Activated naive CD4-positive, alpha-beta T cell treated with anti-CD3 and anti-CD28 coated beads, Interleukin-2, amount 10 ng/mL, durations not matched to agents 5 hours and 36 hours (primary cell): Measurements from ENCODE around the gene TAAR9. TPM values are rescaled to one million over a fixed set of nuclear protein-coding genes. Genes with fewer than 3 reads are reported as not detected.

Experiments
- total RNA-seq, 2 experiments: library from RNA; stranded (reverse); gene quantifications; one replicate each; pipeline ENCODE4 v1.2.3, GENCODE V29; 2021

TAAR9 gene
- not detected for total RNA-seq

GRCh38 chr6:132537977-132538376 lies at the start of gene TAAR9:
Gene TAAR9, plus strand, starts transcription at chr6:132538277. Its CDS starts 13 bp downstream, at chr6:132538290.

GRCh38 chr6:132512638-132513632 lies 25.1 kb upstream of the TAAR9 start, which contains the start of gene STX7:
Gene STX7, minus strand, starts transcription at chr6:132513116. Its CDS starts 9,586 bp downstream, at chr6:132503530.

GRCh38 chr6:132552372-132552771 lies 14.3 kb downstream of the TAAR9 start, which contains the start of gene TAAR8:
Gene TAAR8, plus strand, starts transcription at chr6:132552672. Its CDS starts 21 bp downstream, at chr6:132552693.

GRCh38 chr6:132570221-132570777 lies 32.2 kb downstream of the TAAR9 start, which contains the start of gene TAAR6:
Gene TAAR6, plus strand, starts transcription at chr6:132570322. Its CDS starts 0 bp downstream, at chr6:132570322.

Other genes with a start within 250 kb of the TAAR9 start
- not detected for gene MOXD1, start 136.8 kb upstream of the TAAR9 start, total RNA-seq
- 10 to 100 TPM; 17.9 to 18.8 TPM for gene STX7, start 25.2 kb upstream of the TAAR9 start, total RNA-seq
- not detected for gene TAAR8, start 14.4 kb downstream of the TAAR9 start, total RNA-seq
- gene TAAR6, start 32.0 kb downstream of the TAAR9 start, total RNA-seq, result not detected
- not detected for gene TAAR5, start 51.5 kb downstream of the TAAR9 start, total RNA-seq
- not detected for gene TAAR2, start 86.0 kb downstream of the TAAR9 start, total RNA-seq
- gene TAAR1, start 120.9 kb downstream of the TAAR9 start, total RNA-seq, result not detected
- not detected for gene VNN1, start 175.8 kb downstream of the TAAR9 start, total RNA-seq
- 10 to 100 TPM; 11.9 to 12.5 TPM for gene VNN2, start 219.6 kb downstream of the TAAR9 start, total RNA-seq